DMS53 treated with DMSO at 0.1 percent for 48 hours (cell line): ENCODE measurements around the gene NRCAM.

ENCODE experiments used
- DNase-seq: peaks from one replicate; lab custom pipeline; 2025; ENCODE audit not compliant: unreplicated experiment; lab: John Stamatoyannopoulos, UW

Gene NRCAM

GRCh38 chr7:108170251-108170650, 286.0 kb downstream of the NRCAM start:
- no peak for DNase-seq

GRCh38 chr7:108167460-108167859, 288.8 kb downstream of the NRCAM start:
- DNase-seq = no peak

- DNase-seq = no peak
These were observed 289.5 kb downstream of the NRCAM start for GRCh38 chr7:108166687-108167086.

- DNase-seq = no peak
These were observed 290.5 kb downstream of the NRCAM start for GRCh38 chr7:108165723-108166122.

- DNase-seq = no peak
These were observed 291.3 kb downstream of the NRCAM start for GRCh38 chr7:108164946-108165345.

- no peak for DNase-seq
These were observed 291.9 kb downstream of the NRCAM start for GRCh38 chr7:108164342-108164741.

- DNase-seq = no peak
These were observed 297.5 kb downstream of the NRCAM start for GRCh38 chr7:108158776-108159175.

- DNase-seq = no peak
These were observed 298.5 kb downstream of the NRCAM start for GRCh38 chr7:108157606-108158335.

- no peak for DNase-seq
These were observed 299.2 kb downstream of the NRCAM start for GRCh38 chr7:108156897-108157605.

- DNase-seq = no peak
These were observed 304.0 kb downstream of the NRCAM start for GRCh38 chr7:108152198-108152597.

- no peak for DNase-seq
These were observed 306.3 kb downstream of the NRCAM start for GRCh38 chr7:108149908-108150307.

- no peak for DNase-seq
These were observed 307.1 kb downstream of the NRCAM start for GRCh38 chr7:108149119-108149518.

GRCh38 chr7:108147031-108147563, 309.1 kb downstream of the NRCAM start:
- no peak for DNase-seq

GRCh38 chr7:108146070-108146842, 310.0 kb downstream of the NRCAM start:
- DNase-seq = peak; percentile 80

- no peak for DNase-seq
These were observed 310.8 kb downstream of the NRCAM start for GRCh38 chr7:108145401-108145800.

- DNase-seq = no peak
These were observed 311.3 kb downstream of the NRCAM start for GRCh38 chr7:108144931-108145330.

- no peak for DNase-seq
These were observed 312.4 kb downstream of the NRCAM start for GRCh38 chr7:108143658-108144420.

GRCh38 chr7:108142675-108143259, 313.5 kb downstream of the NRCAM start:
- DNase-seq = no peak

GRCh38 chr7:108142180-108142579, 314.1 kb downstream of the NRCAM start:
- DNase-seq = no peak

GRCh38 chr7:108140671-108141070, 315.6 kb downstream of the NRCAM start:
- DNase-seq = no peak
